ENCODE data around the gene PRF1. TPM values are rescaled to one million over a fixed set of nuclear protein-coding genes. Genes with fewer than 3 reads are reported as not detected.

PRF1 gene
- polyA plus RNA-seq, 3 donors, result 0.41 to 0.85 (median 0.42) TPM

GRCh38 chr10:70566515-70567290 lies 35.8 kb downstream of the PRF1 start:
- no peak for DNase-seq (ENCODE audit: extremely low read depth in 1 of 11, low read depth in 9 of 11, low spot score in 4 of 11)

- DNase-seq (ENCODE audit: extremely low read depth in 1 of 11, low read depth in 9 of 11, low spot score in 4 of 11), result no peak
These were observed 36.7 kb downstream of the PRF1 start for GRCh38 chr10:70565556-70566514.

GRCh38 chr10:70564901-70565351 lies 37.6 kb downstream of the PRF1 start:
- no peak for DNase-seq (ENCODE audit: extremely low read depth in 1 of 11, low read depth in 9 of 11, low spot score in 4 of 11)

- no peak for DNase-seq (ENCODE audit: extremely low read depth in 1 of 11, low read depth in 9 of 11, low spot score in 4 of 11)
These were observed 38.3 kb downstream of the PRF1 start for GRCh38 chr10:70564113-70564725.

- DNase-seq (ENCODE audit: extremely low read depth in 1 of 11, low read depth in 9 of 11, low spot score in 4 of 11), result no peak
These were observed 39.3 kb downstream of the PRF1 start for GRCh38 chr10:70563230-70563629.

GRCh38 chr10:70562036-70562755 lies 40.3 kb downstream of the PRF1 start:
- no peak for DNase-seq (ENCODE audit: extremely low read depth in 1 of 11, low read depth in 9 of 11, low spot score in 4 of 11)

GRCh38 chr10:70561558-70561957 lies 41.0 kb downstream of the PRF1 start:
- no peak for DNase-seq (ENCODE audit: extremely low read depth in 1 of 11, low read depth in 9 of 11, low spot score in 4 of 11)

- DNase-seq (ENCODE audit: extremely low read depth in 1 of 11, low read depth in 9 of 11, low spot score in 4 of 11), result no peak
These were observed 41.5 kb downstream of the PRF1 start for GRCh38 chr10:70561070-70561469.

GRCh38 chr10:70560511-70560941 lies 42.0 kb downstream of the PRF1 start:
- no peak for DNase-seq (ENCODE audit: extremely low read depth in 1 of 11, low read depth in 9 of 11, low spot score in 4 of 11)

GRCh38 chr10:70559861-70560260 lies 42.7 kb downstream of the PRF1 start:
- no peak for DNase-seq (ENCODE audit: extremely low read depth in 1 of 11, low read depth in 9 of 11, low spot score in 4 of 11)

GRCh38 chr10:70558871-70559810 lies 43.4 kb downstream of the PRF1 start:
- peak in 2 of 11 donors; percentile 33 to 35 for DNase-seq (ENCODE audit: extremely low read depth in 1 of 11, low read depth in 9 of 11, low spot score in 4 of 11)

GRCh38 chr10:70558295-70558694 lies 44.2 kb downstream of the PRF1 start:
- DNase-seq (ENCODE audit: extremely low read depth in 1 of 11, low read depth in 9 of 11, low spot score in 4 of 11), result no peak

- no peak for DNase-seq (ENCODE audit: extremely low read depth in 1 of 11, low read depth in 9 of 11, low spot score in 4 of 11)
These were observed 44.7 kb downstream of the PRF1 start for GRCh38 chr10:70557876-70558275.

- no peak for DNase-seq (ENCODE audit: extremely low read depth in 1 of 11, low read depth in 9 of 11, low spot score in 4 of 11)
These were observed 45.3 kb downstream of the PRF1 start for GRCh38 chr10:70557086-70557845.

- no peak for DNase-seq (ENCODE audit: extremely low read depth in 1 of 11, low read depth in 9 of 11, low spot score in 4 of 11)
These were observed 47.2 kb downstream of the PRF1 start for GRCh38 chr10:70555371-70555770.

- no peak for DNase-seq (ENCODE audit: extremely low read depth in 1 of 11, low read depth in 9 of 11, low spot score in 4 of 11)
These were observed 50.0 kb downstream of the PRF1 start for GRCh38 chr10:70552586-70552985.

- peak in 7 of 11 donors; percentile 40 to 74 (median 64) for DNase-seq (ENCODE audit: extremely low read depth in 1 of 11, low read depth in 9 of 11, low spot score in 4 of 11)
These were observed 50.5 kb downstream of the PRF1 start for GRCh38 chr10:70551971-70552422.
